ENCODE results near the gene POLR2A.

DNA sequence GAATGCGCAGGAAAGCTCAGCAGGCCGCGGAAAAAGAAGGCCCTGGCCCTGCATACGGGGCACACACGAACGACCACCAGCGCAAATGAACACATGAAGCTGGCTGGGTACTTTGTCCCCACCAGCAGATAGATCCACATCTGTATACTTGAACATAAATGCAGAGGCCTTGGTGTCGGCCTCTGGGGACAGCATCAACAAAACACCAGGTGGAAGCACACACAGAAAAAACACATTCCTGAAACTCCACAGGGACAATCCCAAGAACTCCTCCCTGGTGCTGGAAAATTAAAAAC lies 4.1 kb upstream of the POLR2A start:
- TF ChIP-seq EP300 (IDR thresholded peaks at IDR 0.05), result no peak
- TF ChIP-seq, protein P1, sequence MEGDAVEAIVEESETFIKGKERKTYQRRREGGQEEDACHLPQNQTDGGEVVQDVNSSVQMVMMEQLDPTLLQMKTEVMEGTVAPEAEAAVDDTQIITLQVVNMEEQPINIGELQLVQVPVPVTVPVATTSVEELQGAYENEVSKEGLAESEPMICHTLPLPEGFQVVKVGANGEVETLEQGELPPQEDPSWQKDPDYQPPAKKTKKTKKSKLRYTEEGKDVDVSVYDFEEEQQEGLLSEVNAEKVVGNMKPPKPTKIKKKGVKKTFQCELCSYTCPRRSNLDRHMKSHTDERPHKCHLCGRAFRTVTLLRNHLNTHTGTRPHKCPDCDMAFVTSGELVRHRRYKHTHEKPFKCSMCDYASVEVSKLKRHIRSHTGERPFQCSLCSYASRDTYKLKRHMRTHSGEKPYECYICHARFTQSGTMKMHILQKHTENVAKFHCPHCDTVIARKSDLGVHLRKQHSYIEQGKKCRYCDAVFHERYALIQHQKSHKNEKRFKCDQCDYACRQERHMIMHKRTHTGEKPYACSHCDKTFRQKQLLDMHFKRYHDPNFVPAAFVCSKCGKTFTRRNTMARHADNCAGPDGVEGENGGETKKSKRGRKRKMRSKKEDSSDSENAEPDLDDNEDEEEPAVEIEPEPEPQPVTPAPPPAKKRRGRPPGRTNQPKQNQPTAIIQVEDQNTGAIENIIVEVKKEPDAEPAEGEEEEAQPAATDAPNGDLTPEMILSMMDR (IDR thresholded peaks at IDR 0.05), result peak in 1 of 6 experiments; percentile 11
- TF ChIP-seq POLR2A (IDR thresholded peaks at IDR 0.05), result no peak
